Kidney capillary endothelial cell (primary cell): ENCODE results near the gene KRTAP9-1.
"Not testable (repeated sequence)": the region's sequence is repeated elsewhere in the genome, so short reads cannot be mapped to it uniquely, and the experiment has no call there.

Experiments used
- DNase-seq: peaks from one replicate; pipeline ENCODE4 v3.0.0-alpha.2; 2018; ENCODE audit warnings: low spot score

KRTAP9-1 gene, protein sequence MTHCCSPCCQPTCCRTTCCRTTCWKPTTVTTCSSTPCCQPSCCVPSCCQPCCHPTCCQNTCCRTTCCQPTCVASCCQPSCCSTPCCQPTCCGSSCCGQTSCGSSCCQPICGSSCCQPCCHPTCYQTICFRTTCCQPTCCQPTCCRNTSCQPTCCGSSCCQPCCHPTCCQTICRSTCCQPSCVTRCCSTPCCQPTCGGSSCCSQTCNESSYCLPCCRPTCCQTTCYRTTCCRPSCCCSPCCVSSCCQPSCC

DNA sequence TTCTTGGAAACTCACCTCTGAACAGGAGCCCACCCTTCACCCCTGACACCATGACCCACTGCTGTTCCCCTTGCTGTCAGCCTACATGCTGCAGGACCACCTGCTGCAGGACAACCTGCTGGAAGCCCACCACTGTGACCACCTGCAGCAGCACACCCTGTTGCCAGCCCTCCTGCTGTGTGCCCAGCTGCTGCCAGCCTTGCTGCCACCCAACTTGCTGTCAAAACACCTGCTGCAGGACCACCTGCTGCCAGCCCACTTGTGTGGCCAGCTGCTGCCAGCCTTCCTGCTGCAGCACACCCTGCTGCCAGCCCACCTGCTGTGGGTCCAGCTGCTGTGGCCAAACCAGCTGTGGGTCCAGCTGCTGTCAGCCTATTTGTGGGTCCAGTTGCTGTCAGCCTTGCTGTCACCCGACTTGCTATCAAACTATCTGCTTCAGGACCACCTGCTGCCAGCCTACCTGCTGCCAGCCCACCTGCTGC is at the start of gene KRTAP9-1:
Gene KRTAP9-1 (plus strand): TSS at position 51 of the 482 bp plus-strand sequence. CDS start 0 bp downstream, at position 51.
- DNase-seq, result not testable (repeated sequence)

DNA sequence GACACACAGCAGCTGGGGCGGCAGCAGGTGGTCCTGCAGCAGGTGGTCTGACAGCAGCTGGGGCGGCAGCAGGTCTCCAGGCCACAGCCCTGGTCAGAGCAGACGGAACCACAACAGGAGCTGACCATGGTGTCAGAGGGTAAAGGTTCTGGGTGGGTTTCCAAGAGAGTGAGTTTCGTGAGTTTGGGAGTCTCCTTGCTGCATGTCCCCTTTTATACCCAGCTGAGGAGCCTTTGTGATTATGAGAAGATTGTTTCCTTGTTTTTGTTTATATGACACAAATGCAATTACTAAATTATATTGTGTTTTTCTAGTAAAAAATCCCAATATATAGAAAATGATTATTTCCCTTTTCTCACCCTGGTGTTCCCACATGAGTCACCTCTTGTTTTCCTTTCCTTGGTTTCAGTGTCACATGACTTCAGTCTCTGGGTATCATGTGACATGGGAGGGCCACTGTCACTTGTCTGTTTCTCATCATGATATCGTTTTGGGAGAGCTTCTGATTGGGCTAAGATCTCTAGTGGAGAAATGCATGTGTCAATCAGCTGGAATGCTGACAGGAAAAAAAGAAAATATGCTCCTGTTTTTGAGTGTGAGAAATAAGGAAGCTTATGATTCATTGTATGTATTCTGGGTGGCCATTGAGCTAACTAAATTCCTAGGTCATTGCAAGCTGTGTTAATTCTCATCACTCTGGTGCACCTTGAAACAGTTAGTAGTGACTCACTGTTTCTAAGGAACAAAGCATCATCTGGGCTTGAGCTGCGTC is 49.1 kb upstream of the KRTAP9-1 start, which contains the start of gene KRTAP4-6:
Gene KRTAP4-6 (minus strand): TSS at position 185 of the 772 bp plus-strand sequence. CDS start 57 bp downstream, at position 128.
- DNase-seq, result peak; percentile 82

DNA sequence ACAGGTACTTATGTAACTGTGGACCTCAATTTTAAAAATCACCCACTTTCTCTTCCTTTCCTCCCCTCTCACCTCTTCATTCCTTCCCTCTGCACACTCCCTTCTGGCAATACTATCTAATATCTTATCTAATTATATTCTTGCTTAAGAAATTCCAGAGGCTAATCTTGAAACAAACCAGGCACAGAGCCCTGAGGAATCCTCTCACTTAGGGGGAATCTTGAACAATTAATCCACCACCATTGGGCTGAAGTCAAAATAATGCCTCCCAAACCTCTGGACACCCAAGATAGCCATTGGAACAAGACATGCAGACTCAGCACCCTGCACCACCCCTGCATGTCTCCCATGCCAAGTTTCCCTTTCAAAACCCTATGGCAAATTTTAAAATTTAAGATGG is 48.3 kb upstream of the KRTAP9-1 start:
- DNase-seq, result no peak

GRCh38 chr17:41144846-41145245 is 44.8 kb upstream of the KRTAP9-1 start:
- DNase-seq, result no peak

DNA sequence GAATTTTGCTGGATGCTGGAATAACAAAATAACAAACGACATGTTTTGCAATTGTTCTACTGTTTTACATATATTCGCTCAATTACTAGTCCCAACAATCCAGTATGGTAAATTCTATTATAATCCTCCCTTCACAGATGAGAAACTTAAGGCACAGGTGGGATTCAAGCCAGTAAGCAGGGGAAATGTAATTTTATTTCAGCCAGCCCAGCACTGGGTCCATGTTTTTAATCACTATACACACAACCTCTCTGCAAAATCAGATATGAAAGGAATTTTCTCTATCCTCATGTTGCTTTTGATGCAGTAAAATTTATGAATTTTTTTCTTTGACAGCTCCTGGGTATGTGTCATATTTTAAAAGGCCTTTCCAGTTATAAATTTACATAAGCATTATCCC is 44.4 kb upstream of the KRTAP9-1 start:
- DNase-seq, result no peak

GRCh38 chr17:41147531-41148204 is 42.0 kb upstream of the KRTAP9-1 start:
- no peak for DNase-seq

DNA sequence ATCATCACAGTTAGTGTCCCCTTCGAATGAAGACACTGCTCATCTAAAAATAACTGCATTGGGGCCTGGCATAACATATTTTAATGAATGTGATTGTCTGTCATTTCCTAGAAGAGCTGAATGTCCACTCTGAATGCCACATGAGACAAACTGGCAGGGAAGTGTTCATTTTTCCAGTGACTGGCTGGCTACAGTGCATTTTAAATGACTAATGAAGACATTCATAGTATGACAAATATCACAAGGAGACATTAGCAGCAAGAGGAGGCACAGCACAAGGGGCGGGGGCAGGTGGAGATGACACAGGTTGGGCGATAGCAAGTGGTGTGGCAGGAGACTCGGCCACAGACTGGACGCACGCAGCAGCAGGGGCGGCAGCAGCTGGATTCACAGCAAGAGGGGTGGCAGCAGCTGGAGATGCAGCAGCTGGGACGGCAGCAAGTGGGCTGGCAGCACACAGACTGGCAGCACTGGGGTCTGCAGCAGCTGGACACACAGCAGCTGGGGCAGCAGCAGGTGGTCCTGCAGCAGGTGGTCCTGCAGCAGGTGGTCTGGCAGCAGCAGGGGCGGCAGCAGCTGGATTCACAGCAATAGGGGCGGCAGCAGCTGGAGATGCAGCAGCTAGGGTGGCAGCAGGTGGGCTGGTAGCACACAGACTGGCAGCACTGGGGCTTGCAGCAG is 40.6 kb upstream of the KRTAP9-1 start:
- not testable (repeated sequence) for DNase-seq

DNA sequence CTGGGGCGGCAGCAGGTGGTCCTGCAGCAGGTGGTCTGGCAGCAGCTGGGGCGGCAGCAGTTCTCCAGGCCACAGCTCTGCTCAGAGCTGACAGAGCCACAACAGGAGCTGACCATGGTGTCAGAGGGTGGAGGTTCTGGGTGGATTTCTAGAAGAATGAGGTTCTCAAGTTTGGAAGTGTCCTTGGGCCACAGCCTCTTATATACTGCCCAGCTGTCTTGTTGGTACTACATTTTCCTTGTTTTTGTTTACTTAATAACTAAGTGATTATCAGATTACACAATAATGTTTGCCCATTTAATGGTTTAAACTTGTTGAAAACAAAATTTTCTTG is 40.1 kb upstream of the KRTAP9-1 start, which contains the start of gene KRTAP4-5:
Gene KRTAP4-5 (minus strand): TSS at position 174 of the 334 bp plus-strand sequence. CDS start 58 bp downstream, at position 116.
- DNase-seq, result no peak

GRCh38 chr17:41150026-41150425 is 39.7 kb upstream of the KRTAP9-1 start:
- DNase-seq, result no peak

DNA sequence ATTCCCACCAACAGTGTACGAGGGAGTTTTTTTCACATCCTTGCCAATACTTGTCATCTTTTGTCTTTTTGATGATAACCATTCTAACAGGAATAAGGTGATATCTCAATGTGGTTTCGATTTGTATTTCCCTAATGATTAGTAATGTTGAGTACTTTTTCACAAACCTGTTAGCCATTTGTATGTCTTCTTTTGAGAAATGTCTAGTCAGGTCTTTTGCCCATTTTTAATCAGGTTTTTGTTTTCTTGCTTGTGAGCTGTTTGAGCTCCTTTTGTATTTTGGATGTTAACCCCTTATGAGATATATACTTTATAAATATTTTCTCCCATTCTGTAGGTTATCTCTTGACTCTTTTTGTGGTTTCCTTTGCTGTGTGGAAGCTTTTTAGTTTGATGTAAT is 38.2 kb upstream of the KRTAP9-1 start:
- DNase-seq, result no peak

- DNase-seq, result no peak
These were observed 35.8 kb upstream of the KRTAP9-1 start for GRCh38 chr17:41153856-41154255.

DNA sequence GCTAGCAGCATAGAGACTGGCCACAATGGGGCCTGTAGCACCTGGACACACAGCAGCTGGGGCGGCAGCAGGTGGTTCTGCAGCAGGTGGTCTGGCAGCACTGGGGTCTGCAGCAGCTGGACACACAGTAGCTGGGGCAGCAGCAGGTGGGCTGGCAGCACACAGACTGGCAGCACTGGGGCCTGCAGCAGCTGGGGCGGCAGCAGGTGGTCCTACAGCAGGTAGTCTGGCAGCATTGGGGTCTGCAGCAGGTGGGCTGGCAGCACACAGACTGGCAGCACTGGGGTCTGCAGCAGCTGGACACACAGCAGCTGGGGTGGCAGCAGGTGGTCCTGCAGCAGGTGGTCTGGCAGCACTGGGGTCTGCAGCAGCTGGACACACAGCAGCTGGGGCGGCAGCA is 29.5 kb upstream of the KRTAP9-1 start:
- DNase-seq, result not testable (repeated sequence)

DNA sequence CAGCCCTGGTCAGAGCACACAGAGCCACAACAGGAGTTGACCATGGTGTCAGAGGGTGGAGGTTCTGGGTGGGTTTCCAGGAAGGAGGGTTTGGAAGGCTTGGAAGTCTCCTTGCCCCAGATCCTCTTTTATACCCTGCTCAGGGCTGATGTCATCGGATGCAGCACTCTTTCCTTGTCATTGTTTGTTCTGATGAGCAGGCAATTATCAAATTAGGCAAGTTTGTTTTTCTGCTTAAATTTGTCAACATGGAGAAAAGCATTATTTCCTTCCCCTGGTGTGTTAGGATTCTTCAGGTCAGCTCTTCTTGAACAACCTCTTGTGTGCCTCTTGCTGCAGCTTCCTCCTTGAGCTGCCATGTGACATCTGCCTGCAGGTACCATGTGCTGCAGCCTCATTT is 29.0 kb upstream of the KRTAP9-1 start, which contains the start of gene KRTAP4-4:
Gene KRTAP4-4 (minus strand): TSS at position 101 of the 400 bp plus-strand sequence. CDS start 57 bp downstream, at position 44.
- no peak for DNase-seq

DNA sequence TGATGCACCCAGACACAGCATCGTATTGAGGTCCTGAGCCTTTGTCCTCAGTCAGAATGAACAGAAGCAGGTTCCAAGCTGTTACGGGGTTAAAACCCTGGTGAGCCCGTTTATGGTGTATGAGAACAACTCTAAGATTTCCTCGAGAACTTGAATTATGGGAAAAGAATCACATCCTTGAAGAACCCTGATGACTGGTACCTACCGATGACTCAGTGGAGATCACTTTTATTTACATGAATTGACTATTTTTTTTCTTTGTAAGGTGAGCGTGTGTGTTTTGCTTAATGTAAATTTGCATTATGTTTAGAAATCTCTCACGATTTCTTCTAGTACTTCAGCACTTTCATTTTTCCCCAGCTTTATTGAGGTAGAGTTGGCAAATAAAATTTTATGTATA is 25.9 kb upstream of the KRTAP9-1 start:
- peak; percentile 23 for DNase-seq

DNA sequence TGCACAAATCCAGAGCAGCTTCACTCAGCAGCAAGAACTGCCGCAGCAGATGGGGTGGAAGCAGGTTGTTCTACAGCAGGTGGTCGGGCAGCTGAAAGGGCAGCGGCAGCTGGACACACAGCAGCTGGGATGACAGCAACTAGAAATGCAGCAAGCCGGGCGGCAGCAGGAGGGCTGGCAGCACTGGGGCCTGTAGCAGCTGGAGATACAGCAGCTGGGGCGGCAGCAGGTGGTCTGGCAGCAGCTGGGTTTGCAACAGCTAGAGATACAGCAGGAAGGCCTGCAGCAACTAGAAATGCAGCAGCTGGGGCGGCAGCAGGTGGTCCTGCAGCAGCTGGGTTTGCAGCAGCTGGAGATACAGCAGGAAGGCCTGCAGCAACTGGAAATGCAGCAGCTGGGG is 22.1 kb upstream of the KRTAP9-1 start:
- DNase-seq, result no peak

DNA sequence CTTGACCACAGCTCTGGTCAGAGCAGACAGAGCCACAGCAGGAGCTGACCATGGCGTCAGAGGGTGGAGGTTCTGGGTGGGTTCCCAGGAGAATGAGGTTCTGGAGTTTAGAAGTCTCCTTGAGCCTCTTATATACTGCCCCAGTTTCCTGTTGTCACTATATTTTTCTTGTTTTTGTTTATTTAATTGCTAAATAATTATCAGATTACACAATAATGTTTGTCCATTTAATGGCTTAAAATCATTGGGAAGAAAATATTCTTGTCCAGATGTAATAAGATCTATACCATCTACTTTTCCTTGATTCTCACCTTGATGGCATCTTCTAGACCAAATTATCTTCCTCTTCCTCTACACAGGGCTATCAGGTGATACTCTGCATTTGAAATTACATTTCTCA is 21.6 kb upstream of the KRTAP9-1 start, which contains the start of gene KRTAP4-3:
Gene KRTAP4-3 (minus strand): TSS at position 101 of the 400 bp plus-strand sequence. CDS start 49 bp downstream, at position 52.
- DNase-seq, result no peak

- no peak for DNase-seq
These were observed 17.8 kb upstream of the KRTAP9-1 start for GRCh38 chr17:41171886-41172285.

DNA sequence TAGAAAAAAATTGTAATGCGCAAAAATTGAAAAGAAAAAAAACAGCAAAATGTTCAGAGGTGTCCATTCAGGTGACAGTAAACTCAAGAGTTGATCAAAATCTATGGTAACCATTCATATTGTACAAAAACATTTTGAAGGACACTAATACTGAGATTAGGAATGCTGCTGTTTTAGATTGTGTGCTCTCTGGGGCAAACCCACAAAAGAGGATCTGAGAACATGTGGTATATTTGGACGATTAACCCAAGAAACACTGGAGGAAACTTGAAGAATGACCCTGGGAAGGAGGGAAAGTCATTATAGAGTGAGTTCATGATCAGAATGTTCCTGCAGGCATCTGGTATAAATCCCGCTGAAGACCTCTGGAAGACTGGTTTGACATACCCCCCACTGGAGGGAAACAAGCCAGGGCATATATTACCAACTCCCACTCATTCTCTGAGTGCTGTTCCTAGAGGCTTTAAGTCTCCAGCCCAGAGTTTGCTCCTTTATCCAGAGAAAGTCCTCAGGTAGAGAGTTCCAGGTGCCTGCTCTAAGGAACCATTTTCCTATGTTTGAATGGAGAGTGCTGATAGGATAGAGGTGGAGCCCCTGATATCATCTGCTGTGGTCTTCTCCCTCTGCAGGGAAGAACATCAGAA is 12.8 kb upstream of the KRTAP9-1 start:
- DNase-seq, result no peak

GRCh38 chr17:41177727-41178271 is 11.9 kb upstream of the KRTAP9-1 start, which contains the start of gene KRTAP4-2:
KRTAP4-2 (minus strand) TSS chr17:41178221; CDS start chr17:41178164, 57 bp downstream.
- DNase-seq, result no peak

DNA sequence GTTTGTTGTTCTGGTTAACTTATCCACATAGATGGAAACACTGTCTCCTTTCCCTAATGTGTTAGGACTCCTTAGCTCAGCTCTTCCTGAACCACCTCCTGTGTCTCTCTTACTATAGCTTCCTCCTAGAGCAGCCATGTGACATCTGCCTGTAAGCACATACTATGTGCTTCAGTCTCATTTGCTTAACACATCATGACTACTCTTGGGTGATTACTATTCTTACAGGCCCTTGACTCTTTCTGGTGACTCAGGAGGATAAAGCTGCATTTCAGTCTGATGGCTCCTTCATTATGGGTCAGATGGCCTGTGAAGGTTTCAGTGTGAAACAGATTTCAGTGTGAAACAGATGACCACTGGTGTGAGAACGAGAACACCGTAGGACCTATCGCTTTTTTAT is 11.3 kb upstream of the KRTAP9-1 start:
- peak; percentile 4 for DNase-seq
